ENCODE results near the gene TBCA.
A peak's percentile ranks its signal among the peaks of the same experiment; 100 is the strongest.

Gene TBCA

DNA sequence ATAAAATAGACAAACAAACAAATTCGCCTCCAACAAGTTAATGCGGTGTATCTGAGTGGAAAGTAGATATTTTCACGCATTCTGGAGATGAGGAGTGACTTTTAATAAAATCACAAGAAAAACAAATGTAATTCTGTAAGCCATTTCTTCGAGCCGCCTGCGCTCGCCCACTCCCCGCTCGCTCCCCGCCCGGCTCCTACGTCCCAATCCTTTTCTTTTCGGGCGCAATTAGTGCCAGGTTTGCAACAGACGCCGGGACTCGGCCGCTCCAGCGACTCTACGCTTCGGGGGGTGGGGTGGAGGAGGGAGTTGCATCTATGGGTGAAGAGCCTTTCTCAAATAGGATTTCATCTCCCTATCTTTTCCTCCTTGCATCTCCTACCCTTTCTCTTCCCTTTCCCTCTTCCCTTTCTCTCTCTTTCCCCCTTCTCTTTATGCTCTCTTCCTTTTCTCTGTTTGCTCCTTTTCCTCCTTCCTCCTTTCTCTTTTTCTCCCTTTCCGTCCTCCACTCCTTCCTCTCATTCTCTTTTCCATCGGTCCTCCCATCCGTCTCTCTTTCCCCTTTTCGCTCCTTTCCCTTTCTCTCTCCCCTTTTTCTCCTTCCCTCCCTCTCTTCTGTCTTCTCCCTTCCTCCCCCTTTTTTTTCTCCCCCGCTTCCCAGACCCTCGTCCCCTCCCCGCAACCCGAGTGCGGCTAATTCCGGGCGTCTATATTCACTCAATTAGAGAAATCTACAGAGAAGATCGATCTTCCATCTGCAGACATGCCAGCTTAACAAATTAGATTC is 131.6 kb downstream of the TBCA start:
- no peaks in the 10 kb centered on the region for H3K4me1 ChIP-seq (ENCODE audit: control insufficient read depth, low read length)
- H3K9me3 ChIP-seq (ENCODE audit: control insufficient read depth, insufficient read depth, low read length): no peaks in the 10 kb centered on the region
- H3K27me3 ChIP-seq (ENCODE audit: control insufficient read depth, low read length): peaks cover 59% of the 10 kb centered on the region
- H3K27ac ChIP-seq (ENCODE audit: low read depth, low read length): no peak overlapping the region
- no peaks in the 10 kb centered on the region for H3K79me2 ChIP-seq (ENCODE audit: control insufficient read depth, low read length)
- no peaks in the 10 kb centered on the region for H4K20me1 ChIP-seq (ENCODE audit: control insufficient read depth, insufficient read depth, low read depth, low read length)
- H3K36me3 ChIP-seq (ENCODE audit: control insufficient read depth, low read length): no peaks in the 10 kb centered on the region
- TF ChIP-seq, protein P1, sequence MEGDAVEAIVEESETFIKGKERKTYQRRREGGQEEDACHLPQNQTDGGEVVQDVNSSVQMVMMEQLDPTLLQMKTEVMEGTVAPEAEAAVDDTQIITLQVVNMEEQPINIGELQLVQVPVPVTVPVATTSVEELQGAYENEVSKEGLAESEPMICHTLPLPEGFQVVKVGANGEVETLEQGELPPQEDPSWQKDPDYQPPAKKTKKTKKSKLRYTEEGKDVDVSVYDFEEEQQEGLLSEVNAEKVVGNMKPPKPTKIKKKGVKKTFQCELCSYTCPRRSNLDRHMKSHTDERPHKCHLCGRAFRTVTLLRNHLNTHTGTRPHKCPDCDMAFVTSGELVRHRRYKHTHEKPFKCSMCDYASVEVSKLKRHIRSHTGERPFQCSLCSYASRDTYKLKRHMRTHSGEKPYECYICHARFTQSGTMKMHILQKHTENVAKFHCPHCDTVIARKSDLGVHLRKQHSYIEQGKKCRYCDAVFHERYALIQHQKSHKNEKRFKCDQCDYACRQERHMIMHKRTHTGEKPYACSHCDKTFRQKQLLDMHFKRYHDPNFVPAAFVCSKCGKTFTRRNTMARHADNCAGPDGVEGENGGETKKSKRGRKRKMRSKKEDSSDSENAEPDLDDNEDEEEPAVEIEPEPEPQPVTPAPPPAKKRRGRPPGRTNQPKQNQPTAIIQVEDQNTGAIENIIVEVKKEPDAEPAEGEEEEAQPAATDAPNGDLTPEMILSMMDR (IDR thresholded peaks at IDR 0.05; ENCODE audit: low read depth, low read length, poor library complexity, severe bottlenecking): no peak
- no peak for TF ChIP-seq EZH2phosphoT487 (IDR thresholded peaks at IDR 0.05; ENCODE audit: borderline replicate concordance, low read length)
- H3K4me3 ChIP-seq (ENCODE audit: low read length): no peak overlapping the region
- no peaks in the 10 kb centered on the region for H3K9me2 ChIP-seq (replicated peaks; ENCODE audit: control insufficient read depth, low read length)
- 0 out of 2 replicates have a peak overlapping the region, but pooled peaks have one; percentile 8 for H3K4me2 ChIP-seq (ENCODE audit: low read length)
- H3F3A ChIP-seq (ENCODE audit: control insufficient read depth, insufficient read depth): no peaks in the 10 kb centered on the region

DNA sequence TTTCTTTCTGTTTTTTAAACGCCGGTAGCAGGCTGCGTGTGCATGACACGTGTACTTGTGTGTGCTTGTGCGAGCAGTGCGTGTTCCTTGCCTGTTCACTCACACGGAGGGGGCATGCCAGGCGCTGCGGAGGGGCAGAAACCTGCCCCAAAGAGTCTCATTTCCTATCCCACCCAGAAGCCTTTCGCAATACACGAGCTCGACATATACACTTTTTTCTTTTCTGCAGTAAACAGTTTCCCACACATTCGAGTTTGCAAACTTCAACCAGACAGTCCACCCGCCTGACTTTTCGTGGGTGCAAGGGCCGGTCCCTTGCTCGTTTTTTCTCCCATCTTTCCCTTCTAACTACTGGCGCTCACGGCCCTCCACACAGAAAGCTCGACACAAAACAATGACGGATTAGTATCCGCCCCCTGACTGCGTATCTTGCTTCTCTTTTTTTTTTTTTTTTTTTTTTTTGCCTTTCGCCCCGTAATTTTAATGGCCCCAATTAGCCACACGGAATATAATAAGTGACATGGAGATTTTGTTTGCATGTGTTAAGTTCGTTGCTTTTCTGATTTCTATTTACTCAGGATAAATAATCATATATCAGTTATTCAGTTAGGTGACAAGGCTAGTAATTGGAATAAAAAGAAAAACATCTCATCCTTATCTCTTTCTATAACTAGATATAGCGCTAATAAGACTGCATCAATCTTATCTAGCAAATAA is 132.3 kb downstream of the TBCA start:
- no peak overlapping the region for H3K4me3 ChIP-seq (ENCODE audit: low read length)
- H3K9me2 ChIP-seq (replicated peaks; ENCODE audit: control insufficient read depth, low read length): no peaks in the 10 kb centered on the region
- no peak overlapping the region for H3K4me2 ChIP-seq (ENCODE audit: low read length)
- H3K36me3 ChIP-seq (ENCODE audit: control insufficient read depth, low read length): no peaks in the 10 kb centered on the region
- H3K79me2 ChIP-seq (ENCODE audit: control insufficient read depth, low read length): no peaks in the 10 kb centered on the region
- no peaks in the 10 kb centered on the region for H3F3A ChIP-seq (ENCODE audit: control insufficient read depth, insufficient read depth)
- no peaks in the 10 kb centered on the region for H4K20me1 ChIP-seq (ENCODE audit: control insufficient read depth, insufficient read depth, low read depth, low read length)
- peaks cover 65% of the 10 kb centered on the region for H3K27me3 ChIP-seq (ENCODE audit: control insufficient read depth, low read length)
- no peaks in the 10 kb centered on the region for H3K4me1 ChIP-seq (ENCODE audit: control insufficient read depth, low read length)
- no peaks in the 10 kb centered on the region for H3K9me3 ChIP-seq (ENCODE audit: control insufficient read depth, insufficient read depth, low read length)
- TF ChIP-seq, protein P1 (IDR thresholded peaks at IDR 0.05; ENCODE audit: low read depth, low read length, poor library complexity, severe bottlenecking): no peak
- TF ChIP-seq EZH2phosphoT487 (IDR thresholded peaks at IDR 0.05; ENCODE audit: borderline replicate concordance, low read length): no peak
- no peak overlapping the region for H3K27ac ChIP-seq (ENCODE audit: low read depth, low read length)

DNA sequence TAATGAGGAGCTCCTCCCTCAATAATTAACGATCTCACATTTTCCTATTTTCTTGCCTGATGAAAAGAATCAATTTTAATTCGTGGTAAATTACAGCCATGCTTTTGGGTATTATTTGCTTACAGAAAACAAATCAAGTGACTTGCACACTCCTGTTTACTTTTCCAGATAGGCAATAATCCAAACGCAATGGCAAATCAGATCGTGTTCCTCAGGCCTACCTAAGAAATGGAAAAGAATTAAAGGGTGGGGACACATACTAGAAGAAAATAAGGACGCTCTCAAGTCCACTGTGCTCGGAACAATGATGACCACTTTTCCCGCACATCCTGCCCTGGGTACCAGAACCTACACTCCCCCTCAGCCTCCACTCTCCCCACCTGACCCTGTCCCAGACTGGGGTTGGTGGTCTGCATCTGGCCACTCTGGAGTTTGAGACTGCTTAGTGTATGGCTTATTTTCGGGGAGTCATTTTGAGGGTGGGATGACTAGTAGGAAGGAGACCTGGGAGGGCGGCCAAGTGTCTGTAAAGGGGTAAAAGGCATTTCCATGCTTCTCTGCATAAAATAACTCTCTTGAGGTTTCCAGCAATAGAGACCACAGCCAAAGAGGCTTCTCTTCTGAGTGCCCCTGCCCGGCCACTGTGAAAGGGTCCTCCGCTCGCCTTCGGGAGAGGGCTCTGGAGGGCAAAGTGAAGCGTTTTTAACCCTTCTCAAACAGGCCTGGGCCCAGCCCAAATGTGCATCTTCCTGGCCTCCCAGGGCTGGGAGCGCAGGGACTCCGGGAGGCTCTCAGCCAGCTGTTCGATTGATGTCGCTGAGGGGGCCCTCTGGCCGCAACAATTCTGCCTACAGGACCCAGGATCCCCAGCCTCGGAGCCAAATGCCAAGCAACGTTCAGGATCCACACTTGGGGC is 133.1 kb downstream of the TBCA start:
- Histone ChIP-seq H3K9me2 (replicated peaks; ENCODE audit: control insufficient read depth, low read length) (no peaks in the 10 kb centered on the region), H3K79me2 (ENCODE audit: control insufficient read depth, low read length) (no peaks in the 10 kb centered on the region), H4K20me1 (ENCODE audit: control insufficient read depth, insufficient read depth, low read depth, low read length) (no peaks in the 10 kb centered on the region), H3F3A (ENCODE audit: control insufficient read depth, insufficient read depth) (no peaks in the 10 kb centered on the region), H3K27me3 (ENCODE audit: control insufficient read depth, low read length) (peaks cover 68% of the 10 kb centered on the region), H3K9me3 (ENCODE audit: control insufficient read depth, insufficient read depth, low read length) (no peaks in the 10 kb centered on the region), H3K4me3 (ENCODE audit: low read length) (no peak overlapping the region), H3K27ac (ENCODE audit: low read depth, low read length) (no peak overlapping the region), H3K36me3 (ENCODE audit: control insufficient read depth, low read length) (no peaks in the 10 kb centered on the region), H3K4me1 (ENCODE audit: control insufficient read depth, low read length) (no peaks in the 10 kb centered on the region), H3K4me2 (ENCODE audit: low read length) (no peak overlapping the region)
- TF ChIP-seq, protein P1 (IDR thresholded peaks at IDR 0.05; ENCODE audit: low read depth, low read length, poor library complexity, severe bottlenecking): no peak
- TF ChIP-seq EZH2phosphoT487 (IDR thresholded peaks at IDR 0.05; ENCODE audit: borderline replicate concordance, low read length): no peak
